ENCODE measurements around the gene ZSCAN5A. TPM values are rescaled to one million over a fixed set of nuclear protein-coding genes. Genes with fewer than 3 reads are reported as not detected.
A peak's percentile ranks its signal among the peaks of the same experiment; 100 is the strongest.
"Not testable (repeated sequence)": the region's sequence is repeated elsewhere in the genome, so short reads cannot be mapped to it uniquely, and the experiment has no call there.

Gene ZSCAN5A
- total RNA-seq, 6 experiments from 2014 or later: 2.3 to 7.9 (median 3.7) TPM

GRCh38 chr19:56270676-56271075 lies 44.0 kb downstream of the ZSCAN5A start:
- intact Hi-C loops (cut with DNase I): no loop called here
- no peak for DNase-seq
- Histone ChIP-seq H3K4me3 (no peak overlapping the region), H3K36me3 (no peaks in the 10 kb centered on the region), H3K9me3 (no peaks in the 10 kb centered on the region), H3K4me1 (no peaks in the 10 kb centered on the region), H3K27me3 (no peaks in the 10 kb centered on the region), H3K27ac (no peak overlapping the region)
- 64% methylated on average over 2 of the region's 3 CpGs for WGBS (ENCODE audit: insufficient coverage, low coverage, low lambda C conversion rate, missing lambda C conversion rate)
- TF ChIP-seq CTCF (IDR thresholded peaks at IDR 0.05): no peak
- no peak for TF ChIP-seq POLR2A (IDR thresholded peaks at IDR 0.05)
- ATAC-seq: peak in 2 of 4 donors; percentile 21 to 53

GRCh38 chr19:56269348-56269747 lies 45.3 kb downstream of the ZSCAN5A start:
- TF ChIP-seq POLR2A (IDR thresholded peaks at IDR 0.05): no peak
- no peak for TF ChIP-seq CTCF (IDR thresholded peaks at IDR 0.05)
- Histone ChIP-seq H3K9me3 (no peaks in the 10 kb centered on the region), H3K36me3 (no peaks in the 10 kb centered on the region), H3K4me3 (no peak overlapping the region), H3K27me3 (no peaks in the 10 kb centered on the region), H3K27ac (no peak overlapping the region), H3K4me1 (no peaks in the 10 kb centered on the region)
- ATAC-seq (no peak), DNase-seq (no peak)
- 85% methylated on average over 5 of the region's 6 CpGs for WGBS (ENCODE audit: insufficient coverage, low coverage, low lambda C conversion rate, missing lambda C conversion rate)
- intact Hi-C loops (cut with DNase I): no loop called here

- Histone ChIP-seq H3K9me3 (no peaks in the 10 kb centered on the region), H3K4me1 (no peaks in the 10 kb centered on the region), H3K27ac (no peak overlapping the region), H3K27me3 (no peaks in the 10 kb centered on the region), H3K36me3 (no peaks in the 10 kb centered on the region), H3K4me3 (no peak overlapping the region)
- ATAC-seq (no peak), DNase-seq (no peak)
- TF ChIP-seq CTCF (IDR thresholded peaks at IDR 0.05): no peak
- TF ChIP-seq POLR2A (IDR thresholded peaks at IDR 0.05): no peak
- WGBS (ENCODE audit: insufficient coverage, low coverage, low lambda C conversion rate, missing lambda C conversion rate): 28% methylated on average over 3 of the region's 3 CpGs
- intact Hi-C loops (cut with DNase I): no loop called here
These were observed 48.6 kb downstream of the ZSCAN5A start for GRCh38 chr19:56266051-56266450.

DNA sequence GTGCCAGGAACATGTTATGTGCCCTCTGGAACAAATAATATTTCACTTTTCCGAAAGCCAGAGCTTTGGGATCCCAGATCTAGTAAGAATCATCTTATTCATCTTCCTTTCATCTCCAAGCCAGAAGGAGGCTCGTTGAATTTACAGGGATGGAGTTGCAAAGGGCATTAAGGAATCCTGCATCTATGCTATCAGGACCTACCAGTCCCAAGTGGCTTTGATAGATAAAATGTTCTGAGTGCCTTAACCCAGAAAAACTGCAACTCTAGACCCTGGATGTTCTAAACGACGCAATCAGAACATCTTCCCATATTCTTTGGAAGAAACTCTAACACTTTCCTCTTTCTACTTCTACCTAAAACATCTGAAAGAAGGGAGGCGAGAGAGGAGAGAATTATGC lies 51.3 kb downstream of the ZSCAN5A start:
- intact Hi-C loops (cut with DNase I): no loop called here
- H3K4me3 ChIP-seq: no peak overlapping the region
- TF ChIP-seq CTCF (IDR thresholded peaks at IDR 0.05) (no peak), POLR2A (IDR thresholded peaks at IDR 0.05) (no peak)
- H3K27me3 ChIP-seq: no peaks in the 10 kb centered on the region
- ATAC-seq (no peak), DNase-seq (no peak)
- H3K36me3 ChIP-seq: no peaks in the 10 kb centered on the region
- WGBS (ENCODE audit: insufficient coverage, low coverage, low lambda C conversion rate, missing lambda C conversion rate): 89% methylated on average over 5 of the region's 5 CpGs
- H3K27ac ChIP-seq: no peak overlapping the region
- H3K9me3 ChIP-seq: no peaks in the 10 kb centered on the region
- no peaks in the 10 kb centered on the region for H3K4me1 ChIP-seq

- ATAC-seq; H3K9me3 ChIP-seq; H3K4me1 ChIP-seq; H3K4me3 ChIP-seq; H3K27ac ChIP-seq; DNase-seq; H3K36me3 ChIP-seq; intact Hi-C loops (cut with DNase I); H3K27me3 ChIP-seq: not testable (repeated sequence)
- 100% methylated on average over 2 of the region's 6 CpGs for WGBS (ENCODE audit: insufficient coverage, low coverage, low lambda C conversion rate, missing lambda C conversion rate)
These were observed 52.7 kb downstream of the ZSCAN5A start for GRCh38 chr19:56261932-56262331.

All from right lobe of liver (tissue), 6 donors.